HepG2 (cell line): ENCODE data around the gene TNNT3.

ENCODE experiments used
- ASH2L ChIP-seq: fragments of 300-600, 200-600 bp; sonication (generic); IDR thresholded peaks from 2 replicates; pipeline ENCODE4 v1.7.0; 2017; ENCODE audit warnings: low read depth, mild to moderate bottlenecking, moderate library complexity, mixed read lengths, low read length; ENCODE audit not compliant: insufficient read length
- ATF6 ChIP-seq: sonication (generic); formaldehyde crosslinking; conservative IDR thresholded peaks from 2 replicates; pipeline ENCODE4 v1.4.0; 2020; ENCODE audit warnings: missing genetic modification reagents
- CTCF ChIP-seq: sonication (generic); formaldehyde crosslinking; IDR thresholded peaks from 2 replicates; pipeline ENCODE4 v1.5.0; 2020; ENCODE audit warnings: mild to moderate bottlenecking, missing genetic modification reagents, moderate library complexity
- EP300 ChIP-seq, 3 experiments: sonication (generic) in 1 of 3; formaldehyde crosslinking in 1 of 3; IDR thresholded peaks; 2 replicates each; pipeline versions ENCODE4 v1.5.1 to v1.6.1; 2011 to 2020; ENCODE audit warnings: low read depth in 2 of 3, low read length in 2 of 3, borderline replicate concordance in 1 of 3, improper control_type of control experiment in 1 of 3, mild to moderate bottlenecking in 1 of 3, missing genetic modification reagents in 1 of 3, moderate library complexity in 1 of 3
- MLXIP ChIP-seq: sonication (generic); formaldehyde crosslinking; IDR thresholded peaks from 2 replicates; pipeline ENCODE4 v1.9.0; 2021; ENCODE audit warnings: missing genetic modification reagents, borderline replicate concordance
- NFATC3 ChIP-seq: sonication (generic); formaldehyde crosslinking; IDR thresholded peaks from 2 replicates; pipeline ENCODE4 v1.5.1; 2020; ENCODE audit warnings: mild to moderate bottlenecking, missing genetic modification reagents
- NFE2L1 ChIP-seq: sonication (generic); formaldehyde crosslinking; IDR thresholded peaks from 2 replicates; pipeline ENCODE4 v1.4.0; 2020; ENCODE audit warnings: missing genetic modification reagents, mild to moderate bottlenecking, borderline replicate concordance
- POLR2A ChIP-seq, 2 experiments: IDR thresholded peaks; 2 replicates each; pipeline ENCODE4 v1.6.1; 2011; ENCODE audit warnings: low read depth in 2 of 2, low read length in 2 of 2, mild to moderate bottlenecking in 1 of 2, moderate library complexity in 1 of 2; ENCODE audit not compliant: insufficient read depth in 1 of 2
- POLR2AphosphoS5 ChIP-seq: IDR thresholded peaks from 2 replicates; pipeline ENCODE4 v1.6.1; 2012; ENCODE audit warnings: low read depth, low read length
- REST ChIP-seq, 2 experiments: IDR thresholded peaks; 2 replicates each; pipeline ENCODE4 v1.6.1; 2011 to 2012; ENCODE audit warnings: low read length in 2 of 2, borderline replicate concordance in 1 of 2, low read depth in 1 of 2, mild to moderate bottlenecking in 1 of 2, moderate library complexity in 1 of 2
- RFX3 ChIP-seq: IDR thresholded peaks from 2 replicates; pipeline ENCODE4 v1.6.1; 2016; ENCODE audit warnings: missing biosample characterization, missing genetic modification reagents
- RORA ChIP-seq: sonication (generic); formaldehyde crosslinking; IDR thresholded peaks from 2 replicates; pipeline ENCODE4 v1.5.0; 2020; ENCODE audit warnings: mild to moderate bottlenecking, missing genetic modification reagents, moderate library complexity

GRCh38 chr11:1926156-1927025, 6.9 kb downstream of the TNNT3 start:
- TF ChIP-seq REST (IDR thresholded peaks at IDR 0.05; ENCODE audit: borderline replicate concordance in 1 of 2, low read depth in 1 of 2, low read length in 2 of 2), result no peak
- no peak for TF ChIP-seq EP300 (IDR thresholded peaks at IDR 0.05; ENCODE audit: low read depth in 2 of 2, low read length in 2 of 2)
- no peak for TF ChIP-seq EP300 (CRISPR knock-in tag; IDR thresholded peaks at IDR 0.05; ENCODE audit: borderline replicate concordance)
- TF ChIP-seq ASH2L, result no peak
- no peak for TF ChIP-seq ATF6 (CRISPR knock-in tag)
- no peak for TF ChIP-seq RORA
- TF ChIP-seq POLR2AphosphoS5, result no peak
- no peak for TF ChIP-seq MLXIP (CRISPR knock-in tag)
- TF ChIP-seq RFX3, result no peak
- TF ChIP-seq CTCF (CRISPR knock-in tag), result no peak
- TF ChIP-seq POLR2A (IDR thresholded peaks at IDR 0.05; ENCODE audit: insufficient read depth in 1 of 2, low read depth in 2 of 2, low read length in 2 of 2), result no peak
- TF ChIP-seq NFE2L1 (CRISPR knock-in tag), result no peak
- no peak for TF ChIP-seq NFATC3 (CRISPR knock-in tag)
